Calu3 (cell line): Measurements from ENCODE around the gene ALOX12B. TPM values are rescaled to one million over a fixed set of nuclear protein-coding genes. Genes with fewer than 3 reads are reported as not detected.

ENCODE experiments used
- BruUV-seq: library from RNA; stranded (reverse); fragments of 400-500 nt; replicated peaks from 2 replicates; lab custom pipeline; 2021; lab: Mats Ljungman, UMichigan
- CTCF ChIA-PET: fragments of 300-600 bp; sonication (Branson Sonifier 250); formaldehyde crosslinking; loops from one replicate; lab custom pipeline; 2022; ENCODE audit warnings: antibody characterized with exemption; lab: Charles Lee
- DNase-seq: peaks from one replicate; pipeline ENCODE4 v3.0.0; 2022
- H3K27ac Mint-ChIP-seq: one replicate; pipeline ENCODE4 v1.8.0; 2022; ENCODE audit warnings: mixed read lengths; ENCODE audit not compliant: unreplicated experiment
- H3K27me3 Mint-ChIP-seq: one replicate; pipeline ENCODE4 v1.8.0; 2022; ENCODE audit warnings: mixed read lengths; ENCODE audit not compliant: unreplicated experiment
- H3K36me3 Mint-ChIP-seq: one replicate; pipeline ENCODE4 v1.8.0; 2022; ENCODE audit warnings: mild to moderate bottlenecking, moderate library complexity, mixed read lengths; ENCODE audit not compliant: insufficient read depth, unreplicated experiment
- H3K4me1 Mint-ChIP-seq: one replicate; pipeline ENCODE4 v1.8.0; 2022; ENCODE audit warnings: mild to moderate bottlenecking, low read depth, mixed read lengths; ENCODE audit not compliant: unreplicated experiment
- H3K4me3 Mint-ChIP-seq: one replicate; pipeline ENCODE4 v1.8.0; 2022; ENCODE audit warnings: mild to moderate bottlenecking, low read depth, moderate library complexity, mixed read lengths; ENCODE audit not compliant: unreplicated experiment
- H3K9me3 Mint-ChIP-seq: one replicate; pipeline ENCODE4 v1.8.0; 2022; ENCODE audit warnings: low read depth, mixed read lengths; ENCODE audit not compliant: unreplicated experiment
- intact Hi-C: fragments of 100-400 bp; cut with micrococcal nuclease; formaldehyde crosslinking; loops from one replicate; pipeline ENCODE4 v1.10.0; 2022; ENCODE audit not compliant: unreplicated experiment
- total RNA-seq: library from RNA; stranded (reverse); gene quantifications from 2 replicates; pipeline ENCODE4 v1.2.3, GENCODE V29; 2022
- TF ChIP-seq, protein P1 (sequence below): fragments of 200-600 bp; IDR thresholded peaks from one replicate; pipeline ENCODE4 v1.8.0; 2022; ENCODE audit warnings: antibody characterized with exemption; ENCODE audit not compliant: unreplicated experiment

The ALOX12B gene
- total RNA-seq, 1 experiment from 2014 or later: not detected

DNA sequence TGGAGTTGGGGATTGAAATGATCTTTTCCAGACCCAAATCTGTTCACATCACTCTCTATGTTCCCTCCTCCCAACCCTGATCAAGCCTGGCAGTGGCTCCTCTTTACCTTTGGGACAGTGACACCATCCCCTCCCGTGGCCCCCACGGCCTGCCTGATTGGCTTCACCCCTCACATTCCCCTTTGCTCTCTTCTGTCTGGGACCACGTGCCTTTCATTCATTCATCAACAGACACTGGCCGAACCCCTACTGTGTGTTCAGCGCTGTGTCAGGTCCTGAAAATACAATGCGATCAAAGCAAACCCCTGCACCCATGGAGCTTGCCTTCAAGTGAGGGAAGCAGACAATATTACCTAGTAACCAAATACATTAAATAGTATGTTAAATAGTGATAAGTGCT lies 2.2 kb upstream of the ALOX12B start:
- Mint-ChIP-seq H3K27me3 (peaks cover 75% of the 10 kb centered on the region), H3K9me3 (no peaks in the 10 kb centered on the region), H3K27ac (no peak overlapping the region), H3K36me3 (no peaks in the 10 kb centered on the region), H3K4me1 (no peaks in the 10 kb centered on the region), H3K4me3 (no peak overlapping the region)
- TF ChIP-seq, protein P1, sequence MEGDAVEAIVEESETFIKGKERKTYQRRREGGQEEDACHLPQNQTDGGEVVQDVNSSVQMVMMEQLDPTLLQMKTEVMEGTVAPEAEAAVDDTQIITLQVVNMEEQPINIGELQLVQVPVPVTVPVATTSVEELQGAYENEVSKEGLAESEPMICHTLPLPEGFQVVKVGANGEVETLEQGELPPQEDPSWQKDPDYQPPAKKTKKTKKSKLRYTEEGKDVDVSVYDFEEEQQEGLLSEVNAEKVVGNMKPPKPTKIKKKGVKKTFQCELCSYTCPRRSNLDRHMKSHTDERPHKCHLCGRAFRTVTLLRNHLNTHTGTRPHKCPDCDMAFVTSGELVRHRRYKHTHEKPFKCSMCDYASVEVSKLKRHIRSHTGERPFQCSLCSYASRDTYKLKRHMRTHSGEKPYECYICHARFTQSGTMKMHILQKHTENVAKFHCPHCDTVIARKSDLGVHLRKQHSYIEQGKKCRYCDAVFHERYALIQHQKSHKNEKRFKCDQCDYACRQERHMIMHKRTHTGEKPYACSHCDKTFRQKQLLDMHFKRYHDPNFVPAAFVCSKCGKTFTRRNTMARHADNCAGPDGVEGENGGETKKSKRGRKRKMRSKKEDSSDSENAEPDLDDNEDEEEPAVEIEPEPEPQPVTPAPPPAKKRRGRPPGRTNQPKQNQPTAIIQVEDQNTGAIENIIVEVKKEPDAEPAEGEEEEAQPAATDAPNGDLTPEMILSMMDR: no peak
- BruUV-seq: no TSS peak
- DNase-seq: no peak
- intact Hi-C loops: no loop called here
- CTCF ChIA-PET: no interaction called here

DNA sequence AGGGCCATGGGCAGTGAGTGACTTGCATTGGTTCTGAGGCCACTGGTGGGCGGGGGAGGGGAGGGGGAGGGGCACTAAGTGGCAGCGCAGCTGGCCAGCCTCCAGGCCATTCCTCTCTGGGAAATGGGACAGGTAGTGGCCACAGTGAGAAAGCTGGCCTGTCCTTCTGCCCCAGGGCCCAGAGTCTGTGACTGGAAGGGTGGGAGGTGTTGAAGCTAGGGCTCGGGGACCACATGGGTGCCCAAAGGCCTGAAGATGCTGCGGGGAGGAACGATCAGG lies 375 bp upstream of the ALOX12B start:
- CTCF ChIA-PET: no interaction called here
- no peak overlapping the region for H3K4me3 Mint-ChIP-seq
- H3K36me3 Mint-ChIP-seq: no peaks in the 10 kb centered on the region

DNA sequence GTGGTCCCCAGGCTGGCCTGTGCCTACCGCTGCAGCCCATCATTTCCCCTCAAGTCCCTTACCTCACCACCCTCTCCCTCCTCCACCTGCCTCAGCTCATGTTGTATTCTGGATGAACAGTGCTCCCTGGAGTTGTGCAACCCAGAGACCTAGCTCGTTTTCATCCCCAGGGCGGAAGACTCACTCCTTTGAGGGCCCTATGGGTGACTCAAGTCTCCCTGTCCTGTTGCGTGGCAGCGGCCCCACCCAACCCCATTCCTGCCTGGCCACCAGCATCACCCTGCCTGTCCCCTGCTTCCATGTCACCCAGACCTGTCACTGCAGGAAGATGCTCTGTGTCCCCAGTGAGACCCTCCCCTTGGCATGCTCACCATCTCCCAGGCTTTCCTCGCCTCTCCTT lies 3.3 kb downstream of the ALOX12B start:
- Mint-ChIP-seq H3K27ac (no peak overlapping the region), H3K4me3 (no peak overlapping the region), H3K4me1 (no peaks in the 10 kb centered on the region), H3K36me3 (no peaks in the 10 kb centered on the region), H3K9me3 (no peaks in the 10 kb centered on the region), H3K27me3 (peaks cover 67% of the 10 kb centered on the region)
- BruUV-seq: no TSS peak
- TF ChIP-seq, protein P1: no peak
- no peak for DNase-seq
- CTCF ChIA-PET: interaction anchor here (1.6 kb wide), 1 partner anchor 9 kb away, joined by 4 read pairs; no protein-coding TSS in a partner anchor
- intact Hi-C loops: loop anchor here (5.0 kb wide), 1 partner anchor 33 kb away; the partner anchor contains the start of gene ALOXE3

More for the DNA sequence above, 375 bp upstream of the ALOX12B start:
- no peak for DNase-seq
- Mint-ChIP-seq H3K4me1 (no peaks in the 10 kb centered on the region), H3K9me3 (no peaks in the 10 kb centered on the region), H3K27ac (no peak overlapping the region), H3K27me3 (peaks cover 81% of the 10 kb centered on the region)
- TF ChIP-seq, protein P1: no peak
- intact Hi-C loops: no loop called here
- BruUV-seq: no TSS peak

DNA sequence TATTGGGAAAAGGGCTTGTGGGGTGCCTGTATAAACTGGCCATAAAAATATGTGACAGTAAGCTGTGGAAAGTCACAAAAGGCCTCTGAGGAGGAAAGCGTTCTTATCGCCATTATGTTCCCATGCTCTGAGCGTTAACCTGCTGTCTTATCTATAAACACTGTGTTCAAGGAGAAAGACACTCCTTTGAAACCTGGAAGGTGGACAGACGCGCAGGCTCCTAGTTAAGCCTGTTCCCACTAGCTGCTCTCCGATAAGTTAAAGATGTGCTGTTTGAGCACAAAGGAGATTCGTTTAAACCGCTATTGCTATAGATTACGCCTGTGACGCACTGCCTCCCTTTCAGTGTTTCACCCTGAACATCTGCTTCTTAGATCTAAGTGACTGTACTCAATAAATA lies 5.2 kb downstream of the ALOX12B start:
- BruUV-seq: no TSS peak
- no peaks in the 10 kb centered on the region for H3K9me3 Mint-ChIP-seq
- no peaks in the 10 kb centered on the region for H3K4me1 Mint-ChIP-seq
- DNase-seq: no peak
- peaks cover 53% of the 10 kb centered on the region for H3K27me3 Mint-ChIP-seq
- TF ChIP-seq, protein P1: no peak
- intact Hi-C loops: loop anchor here (5.0 kb wide), 1 partner anchor 35 kb away; the partner anchor contains the start of gene ALOXE3
- H3K36me3 Mint-ChIP-seq: no peaks in the 10 kb centered on the region
- H3K27ac Mint-ChIP-seq: no peak overlapping the region
- CTCF ChIA-PET: no interaction called here
- no peak overlapping the region for H3K4me3 Mint-ChIP-seq
